Measurements from ENCODE around the gene COBL.

The COBL gene

DNA sequence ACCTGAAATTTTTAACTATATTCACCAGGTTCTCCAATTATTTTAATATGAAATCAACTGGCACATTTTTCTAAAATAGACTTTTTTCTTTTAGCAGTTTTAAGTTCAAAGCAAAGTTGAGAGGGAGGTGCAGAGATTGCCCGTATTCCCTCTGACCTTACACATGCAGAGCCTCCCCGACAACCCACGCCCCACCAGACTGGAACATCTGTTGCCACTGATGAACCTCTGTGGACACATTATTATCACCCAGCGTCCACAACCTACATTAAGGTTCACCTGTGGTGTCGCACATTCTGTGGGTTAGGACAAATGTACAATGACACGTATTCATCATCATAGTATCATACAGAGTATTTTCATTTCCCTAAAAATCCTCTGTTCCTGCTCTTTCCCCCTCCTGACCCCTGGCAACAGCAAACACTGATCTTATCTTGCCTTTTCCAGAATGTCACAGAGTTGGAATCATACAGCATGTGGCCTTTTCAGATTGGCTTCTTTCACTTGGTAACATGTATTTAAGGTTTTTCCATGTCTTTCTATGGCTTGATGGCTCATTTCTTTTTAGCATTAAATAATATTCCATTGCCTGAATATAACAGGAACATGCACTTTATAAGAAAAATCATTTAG is 37.1 kb downstream of the COBL start:
- TF ChIP-seq, protein P1, sequence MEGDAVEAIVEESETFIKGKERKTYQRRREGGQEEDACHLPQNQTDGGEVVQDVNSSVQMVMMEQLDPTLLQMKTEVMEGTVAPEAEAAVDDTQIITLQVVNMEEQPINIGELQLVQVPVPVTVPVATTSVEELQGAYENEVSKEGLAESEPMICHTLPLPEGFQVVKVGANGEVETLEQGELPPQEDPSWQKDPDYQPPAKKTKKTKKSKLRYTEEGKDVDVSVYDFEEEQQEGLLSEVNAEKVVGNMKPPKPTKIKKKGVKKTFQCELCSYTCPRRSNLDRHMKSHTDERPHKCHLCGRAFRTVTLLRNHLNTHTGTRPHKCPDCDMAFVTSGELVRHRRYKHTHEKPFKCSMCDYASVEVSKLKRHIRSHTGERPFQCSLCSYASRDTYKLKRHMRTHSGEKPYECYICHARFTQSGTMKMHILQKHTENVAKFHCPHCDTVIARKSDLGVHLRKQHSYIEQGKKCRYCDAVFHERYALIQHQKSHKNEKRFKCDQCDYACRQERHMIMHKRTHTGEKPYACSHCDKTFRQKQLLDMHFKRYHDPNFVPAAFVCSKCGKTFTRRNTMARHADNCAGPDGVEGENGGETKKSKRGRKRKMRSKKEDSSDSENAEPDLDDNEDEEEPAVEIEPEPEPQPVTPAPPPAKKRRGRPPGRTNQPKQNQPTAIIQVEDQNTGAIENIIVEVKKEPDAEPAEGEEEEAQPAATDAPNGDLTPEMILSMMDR (IDR thresholded peaks at IDR 0.05; ENCODE audit: extremely low read depth, insufficient read depth, missing control alignments), result no peak
- in situ Hi-C loops (cut with MboI; ENCODE audit: low pct_unique_long_range_greater_than_20kb, low sequenced_read_pairs, unreplicated experiment), result no loop called here
- DNase-seq (ENCODE audit: low spot score), result no peak

DNA sequence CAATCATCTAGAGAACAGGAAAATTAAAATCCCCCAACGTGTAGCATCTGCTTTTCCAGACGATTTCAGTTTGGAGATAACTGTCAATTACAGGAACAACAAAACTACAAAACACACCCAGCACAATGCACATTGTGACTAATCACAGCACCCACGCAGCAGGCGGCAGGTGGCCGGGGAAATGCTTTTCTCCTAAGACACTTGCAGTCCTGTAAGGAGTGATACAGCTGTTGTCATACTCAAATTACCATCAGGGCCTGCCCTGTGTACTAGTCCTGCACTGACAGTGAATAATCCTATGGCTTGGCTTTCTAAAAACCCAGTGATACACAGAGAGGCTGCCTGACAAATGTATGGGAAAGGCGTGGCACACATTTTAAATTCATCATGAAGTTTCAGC is 37.8 kb downstream of the COBL start:
- in situ Hi-C loops (cut with MboI; ENCODE audit: low pct_unique_long_range_greater_than_20kb, low sequenced_read_pairs, unreplicated experiment), result no loop called here
- TF ChIP-seq, protein P1 (IDR thresholded peaks at IDR 0.05; ENCODE audit: extremely low read depth, insufficient read depth, missing control alignments), result no peak
- DNase-seq (ENCODE audit: low spot score), result no peak

DNA sequence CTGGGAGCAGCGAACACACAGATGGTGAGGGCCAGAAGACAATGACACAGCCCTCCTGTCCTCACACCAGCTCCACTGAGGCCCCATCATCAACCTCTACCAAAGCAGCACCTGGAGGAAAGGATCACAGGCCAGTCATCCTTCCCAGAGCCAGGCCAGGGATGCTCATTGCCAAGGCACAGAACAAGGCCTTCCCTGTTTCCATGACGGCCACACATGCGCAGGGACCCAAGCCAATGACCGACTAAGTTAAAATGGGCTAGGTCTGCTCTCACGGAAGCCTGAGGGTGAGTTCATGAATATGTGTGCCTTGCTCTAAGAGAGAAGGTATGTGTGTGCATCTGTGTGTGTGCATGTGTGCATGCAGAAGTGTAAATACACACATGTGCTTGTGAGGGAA is 39.6 kb downstream of the COBL start:
- in situ Hi-C loops (cut with MboI; ENCODE audit: low pct_unique_long_range_greater_than_20kb, low sequenced_read_pairs, unreplicated experiment), result no loop called here
- TF ChIP-seq, protein P1 (IDR thresholded peaks at IDR 0.05; ENCODE audit: extremely low read depth, insufficient read depth, missing control alignments), result no peak
- DNase-seq (ENCODE audit: low spot score), result no peak

DNA sequence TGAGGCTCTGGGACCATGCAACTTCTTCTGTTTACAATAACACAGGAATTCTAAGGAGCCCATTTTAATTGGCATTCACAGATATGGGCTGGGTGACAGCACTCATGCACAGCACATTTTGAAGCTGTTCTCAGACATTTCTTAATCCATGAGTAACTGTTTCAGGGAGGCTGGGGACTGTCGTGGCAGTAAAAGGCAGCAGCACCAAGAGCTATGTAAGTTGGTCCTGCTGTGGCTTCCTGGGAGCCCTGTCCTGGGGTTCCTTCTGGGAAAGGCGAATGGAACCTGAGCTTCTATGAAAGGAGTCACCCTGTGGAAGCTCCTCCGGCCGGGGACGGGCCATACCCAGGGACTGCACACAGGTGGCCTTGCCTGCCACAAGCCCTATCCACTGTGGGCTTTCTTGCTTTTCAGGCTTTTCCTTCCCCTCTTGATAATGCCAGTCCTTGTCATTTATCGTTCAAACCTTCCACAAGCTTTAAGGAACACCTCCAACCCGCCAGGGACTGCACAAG is 40.5 kb downstream of the COBL start:
- no peak for DNase-seq (ENCODE audit: low spot score)
- TF ChIP-seq, protein P1 (IDR thresholded peaks at IDR 0.05; ENCODE audit: extremely low read depth, insufficient read depth, missing control alignments), result no peak
- in situ Hi-C loops (cut with MboI; ENCODE audit: low pct_unique_long_range_greater_than_20kb, low sequenced_read_pairs, unreplicated experiment), result no loop called here

DNA sequence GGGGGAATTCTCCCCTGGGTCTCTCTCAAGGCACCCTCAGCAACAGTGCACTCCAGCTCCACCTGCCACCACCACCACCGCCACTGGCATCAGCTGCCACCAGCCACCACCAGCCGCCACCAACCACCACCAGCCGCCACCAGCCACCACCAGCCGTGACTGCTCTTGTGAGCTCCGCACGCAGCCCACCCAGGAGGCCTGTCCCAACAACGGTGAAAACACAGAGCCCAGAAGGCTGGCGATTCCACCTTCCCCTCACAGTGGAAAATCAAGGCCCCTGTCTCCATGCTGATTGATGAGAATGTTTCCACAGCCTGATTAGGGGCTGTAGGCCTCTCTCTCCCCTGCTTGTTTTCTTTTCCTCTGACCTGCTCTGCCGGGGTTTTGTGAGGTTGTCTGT is 41.1 kb downstream of the COBL start:
- DNase-seq (ENCODE audit: low spot score), result no peak
- TF ChIP-seq, protein P1 (IDR thresholded peaks at IDR 0.05; ENCODE audit: extremely low read depth, insufficient read depth, missing control alignments), result no peak
- in situ Hi-C loops (cut with MboI; ENCODE audit: low pct_unique_long_range_greater_than_20kb, low sequenced_read_pairs, unreplicated experiment), result no loop called here

DNA sequence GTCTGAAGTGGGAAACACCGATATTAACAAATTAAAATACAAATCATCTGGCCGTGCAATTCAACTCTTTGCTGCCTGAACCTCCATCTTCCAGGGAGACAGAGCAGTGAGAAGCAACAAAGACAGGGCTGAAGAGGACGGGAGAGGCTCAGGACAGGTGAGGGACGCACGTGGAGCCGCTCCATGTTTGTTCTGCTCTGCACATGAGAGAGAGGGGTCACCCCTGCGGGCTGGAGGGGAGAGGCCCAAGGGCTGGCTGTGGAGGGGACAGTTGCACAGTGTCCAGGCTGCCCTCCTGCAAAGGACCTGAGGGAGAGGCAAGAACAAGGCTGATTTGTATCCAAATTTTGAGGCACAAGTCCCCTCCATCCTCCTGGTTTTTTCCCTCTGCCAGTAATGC is 41.7 kb downstream of the COBL start:
- DNase-seq (ENCODE audit: low spot score), result no peak
- in situ Hi-C loops (cut with MboI; ENCODE audit: low pct_unique_long_range_greater_than_20kb, low sequenced_read_pairs, unreplicated experiment), result no loop called here
- TF ChIP-seq, protein P1 (IDR thresholded peaks at IDR 0.05; ENCODE audit: extremely low read depth, insufficient read depth, missing control alignments), result no peak
